Measurements from ENCODE around the gene XYLT1.
A peak's percentile ranks its signal among the peaks of the same experiment; 100 is the strongest.

XYLT1 gene

GRCh38 chr16:17125671-17126070, 345.1 kb downstream of the XYLT1 start:
- no peak for DNase-seq

DNA sequence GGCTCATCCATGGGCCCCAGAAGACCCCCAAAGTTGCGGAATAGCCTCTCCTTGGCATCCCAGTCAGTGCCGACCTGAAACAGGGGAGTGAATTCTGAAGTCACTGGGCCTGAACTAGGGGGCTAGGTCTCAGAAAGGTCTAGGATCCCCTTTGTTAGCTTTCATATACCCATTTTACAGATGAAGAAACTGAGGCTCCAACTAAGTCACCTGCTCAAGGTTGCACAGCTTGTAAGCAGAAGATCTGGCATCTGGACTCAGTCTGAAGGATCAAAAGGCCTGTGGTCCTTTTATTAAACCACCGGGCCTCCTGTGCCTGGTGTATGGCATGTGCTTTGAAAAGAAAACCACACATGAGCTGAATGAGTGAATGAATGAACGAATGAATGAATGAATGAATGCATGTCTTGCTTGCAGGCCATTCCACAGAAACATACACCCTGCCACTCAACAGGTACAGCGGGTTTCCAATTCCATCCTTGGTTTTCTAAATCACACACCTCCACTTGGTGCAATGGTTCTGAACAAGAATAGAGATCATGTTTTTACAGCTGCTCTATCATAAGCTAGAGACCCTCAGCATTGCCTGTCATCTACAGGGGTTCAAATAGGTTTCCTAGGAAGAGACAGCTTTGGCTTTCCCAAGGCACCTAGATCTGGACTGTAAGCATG, 352.7 kb downstream of the XYLT1 start:
- DNase-seq, result no peak

DNA sequence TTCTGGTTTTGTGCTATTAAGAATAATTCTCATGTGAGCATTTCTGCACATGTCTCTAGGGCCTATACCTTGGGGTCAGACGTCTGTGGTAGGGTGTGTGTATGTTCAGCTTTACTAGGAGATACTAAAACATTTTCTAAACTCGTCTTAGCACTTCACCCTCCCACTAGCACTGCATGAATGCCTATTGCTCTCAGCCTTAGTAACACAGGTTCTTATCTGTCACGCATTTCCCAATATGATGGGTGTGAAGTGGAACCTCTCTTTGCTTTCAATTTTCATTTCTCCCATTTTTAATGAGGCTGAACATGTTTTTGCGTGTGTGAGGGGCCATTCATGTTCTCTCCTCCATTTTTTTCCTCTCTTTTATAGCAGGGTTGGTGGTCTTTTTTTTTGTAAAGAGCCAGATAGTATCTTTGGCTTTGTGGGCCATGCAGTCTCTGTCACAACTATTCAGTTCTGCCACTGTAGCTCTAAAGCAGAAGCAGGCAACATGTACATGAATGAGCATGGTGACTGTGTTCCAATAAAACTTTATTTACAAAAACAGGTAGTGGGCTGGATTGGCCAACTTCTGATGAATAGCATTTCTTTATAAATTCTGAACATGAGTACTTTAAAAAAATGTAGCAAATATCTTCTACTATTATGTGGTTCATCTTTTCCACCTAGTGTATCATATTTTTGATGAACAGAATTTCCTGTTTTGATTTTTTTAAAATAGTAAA, 354.0 kb downstream of the XYLT1 start:
- DNase-seq, result no peak

DNA sequence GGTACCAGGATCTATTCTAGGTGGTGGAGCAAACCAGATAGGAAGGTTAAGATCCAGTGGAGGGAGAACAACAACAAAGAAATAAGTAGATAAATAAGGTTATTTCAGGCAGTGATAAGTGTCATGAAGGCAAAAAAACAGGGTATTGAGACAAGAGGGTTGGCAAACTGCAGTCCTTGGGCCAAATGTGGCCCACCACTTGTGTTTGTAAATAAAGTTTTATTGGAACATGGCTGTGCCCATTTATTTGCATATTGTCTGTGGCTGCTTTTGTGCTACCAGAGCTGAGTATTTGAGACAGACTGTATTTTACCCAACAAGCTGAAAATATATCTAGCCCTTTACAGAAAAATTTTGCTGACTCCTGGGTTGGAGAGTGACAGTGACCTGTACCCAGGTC, 361.3 kb downstream of the XYLT1 start:
- DNase-seq, result no peak

- no peak for DNase-seq
Observed at GRCh38 chr16:17108596-17108995, 362.2 kb downstream of the XYLT1 start.

- no peak for DNase-seq
Observed at GRCh38 chr16:17107450-17107849, 363.3 kb downstream of the XYLT1 start.

- no peak for DNase-seq
Observed at GRCh38 chr16:17106243-17106791, 364.4 kb downstream of the XYLT1 start.

DNA sequence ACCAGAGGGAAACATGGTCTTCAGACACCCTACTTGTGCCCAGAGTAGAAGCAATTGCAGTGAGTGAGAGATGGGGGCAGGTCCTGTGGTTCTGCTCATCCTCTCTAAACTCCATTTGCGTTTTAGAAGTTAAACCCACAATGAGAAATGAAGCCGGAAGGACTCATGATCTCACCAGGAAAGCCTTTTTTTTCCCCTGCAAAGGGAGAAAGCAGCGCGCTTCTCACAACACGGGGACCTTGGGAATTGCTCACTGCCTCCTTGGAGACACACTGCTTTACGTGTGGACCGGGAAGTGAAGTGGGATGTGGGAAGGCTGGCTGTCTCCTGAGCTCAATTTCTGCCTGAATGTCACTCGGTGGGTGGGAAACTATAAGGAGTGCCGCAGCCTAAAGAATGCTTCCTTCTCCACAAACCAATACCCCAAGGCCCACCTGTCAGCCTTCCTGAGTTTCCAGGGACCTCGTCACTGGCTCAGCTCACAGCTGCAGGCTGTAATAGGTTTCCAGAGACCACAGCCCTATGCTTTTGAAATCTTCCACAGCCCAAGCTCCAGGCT, 365.4 kb downstream of the XYLT1 start:
- DNase-seq, result no peak

DNA sequence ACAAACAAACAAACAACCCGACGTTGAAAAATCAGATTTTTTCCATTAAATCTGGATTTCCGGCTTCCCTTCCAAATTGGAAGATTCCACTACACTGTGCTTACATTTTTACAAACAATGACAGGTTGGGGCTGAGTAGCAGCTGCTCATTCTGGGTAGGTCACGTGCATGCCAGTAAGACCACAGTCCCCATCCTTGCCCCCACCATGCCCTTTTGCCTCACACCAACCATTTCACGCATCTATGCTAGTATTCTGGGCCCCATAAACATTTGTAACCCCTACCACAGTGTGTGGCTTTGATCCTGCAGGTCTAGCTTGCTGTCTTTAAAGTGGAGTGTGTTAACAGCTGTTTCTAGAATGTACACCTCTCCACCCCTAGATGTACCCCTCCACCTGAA, 366.1 kb downstream of the XYLT1 start:
- DNase-seq, result no peak

DNA sequence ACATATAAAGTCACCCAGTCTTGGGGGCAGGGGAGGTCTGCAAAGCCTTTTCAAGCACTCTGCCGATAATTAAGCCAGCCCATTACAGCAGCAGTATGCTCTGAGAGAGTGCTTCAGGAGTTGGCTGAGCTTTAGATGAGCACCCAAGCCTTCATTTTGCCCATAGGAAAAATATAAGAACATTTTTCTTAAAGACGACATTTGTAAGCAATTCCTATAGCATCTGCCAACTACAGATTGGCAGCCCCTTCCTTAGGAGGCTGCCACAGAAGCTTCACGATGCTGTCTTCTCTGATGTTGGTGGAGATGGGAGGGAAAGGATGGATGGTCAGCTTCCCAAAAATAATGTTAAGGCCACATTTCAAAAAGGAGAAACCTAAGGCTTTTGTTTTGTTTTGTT, 367.5 kb downstream of the XYLT1 start:
- no peak for DNase-seq

GRCh38 chr16:17101646-17102045, 369.1 kb downstream of the XYLT1 start:
- DNase-seq, result no peak

- no peak for DNase-seq
Observed at GRCh38 chr16:17098685-17099084, 372.1 kb downstream of the XYLT1 start.

- no peak for DNase-seq
Observed at GRCh38 chr16:17084130-17084529, 386.6 kb downstream of the XYLT1 start.

- no peak for DNase-seq
Observed at GRCh38 chr16:17083628-17084027, 387.1 kb downstream of the XYLT1 start.

DNA sequence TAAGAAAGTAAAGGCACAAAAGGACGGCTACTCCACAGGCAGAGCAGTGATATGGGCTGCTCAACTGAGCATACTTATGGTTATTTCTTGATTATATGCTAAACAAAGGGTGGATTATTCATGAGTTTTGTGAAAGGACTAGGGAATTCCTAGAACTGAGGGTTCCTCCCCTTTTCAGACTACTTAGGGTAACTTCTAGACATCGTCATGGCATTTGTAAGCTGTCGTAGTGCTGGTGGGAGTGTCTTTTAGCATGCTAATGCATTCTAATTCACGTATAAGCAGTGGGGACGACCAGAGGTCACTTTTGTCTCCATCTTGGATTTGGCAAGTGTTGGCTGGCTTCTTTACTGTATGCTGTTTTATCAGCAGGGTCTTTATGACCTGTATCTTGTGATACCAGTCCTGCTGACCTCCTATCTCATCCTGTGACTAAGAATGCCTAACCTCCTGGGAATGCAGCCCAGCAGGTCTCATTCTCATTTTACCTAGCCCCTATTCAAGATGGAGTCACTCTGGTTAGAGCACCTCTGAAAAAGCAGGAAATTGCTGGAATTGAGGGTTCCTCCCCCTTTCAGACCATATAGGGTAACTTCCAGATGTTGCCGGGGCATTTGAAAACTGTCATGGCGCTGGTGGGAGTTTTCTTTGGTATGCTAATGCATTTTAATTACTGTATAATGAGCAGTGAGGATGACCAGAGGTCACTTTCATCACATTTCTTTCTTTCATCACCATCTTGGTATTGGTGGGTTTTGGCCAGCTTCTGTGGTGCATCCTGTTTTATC, 388.5 kb downstream of the XYLT1 start:
- no peak for DNase-seq

- no peak for DNase-seq
Observed at GRCh38 chr16:17080105-17080504, 390.7 kb downstream of the XYLT1 start.

GRCh38 chr16:17078931-17079631, 391.7 kb downstream of the XYLT1 start:
- DNase-seq, result no peak

GRCh38 chr16:17076818-17077498, 393.8 kb downstream of the XYLT1 start:
- no peak for DNase-seq

DNA sequence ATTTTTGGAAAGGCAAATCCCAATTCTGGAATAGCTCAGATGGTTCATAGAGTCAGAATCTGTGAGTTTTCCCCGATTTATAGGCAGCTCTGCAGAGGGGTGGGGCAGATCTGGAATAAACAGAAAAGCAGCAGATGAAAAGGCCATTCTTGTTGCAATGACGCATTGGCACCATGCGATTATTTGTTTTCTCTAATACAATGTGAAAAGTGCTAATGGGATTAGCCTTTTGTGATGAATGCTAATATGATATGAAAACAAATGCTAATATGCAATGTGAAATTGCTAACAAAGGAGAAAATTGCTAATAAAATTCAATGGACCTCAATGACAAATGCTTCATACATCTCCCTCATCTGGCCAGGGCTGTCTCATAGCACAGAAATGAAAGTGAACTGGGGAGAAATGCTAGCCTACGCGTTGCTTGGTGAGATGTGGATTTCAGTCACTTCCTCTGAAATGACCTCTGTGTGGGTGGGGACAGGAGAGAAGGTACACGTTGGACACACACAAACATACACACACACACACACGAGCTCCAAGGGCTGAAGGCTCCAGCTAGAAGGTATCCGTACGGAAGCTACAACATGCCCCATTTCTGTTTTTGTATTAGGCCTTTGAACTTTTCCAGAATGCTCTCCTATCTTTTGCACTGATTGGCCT, 394.5 kb downstream of the XYLT1 start:
- DNase-seq, result no peak

DNA sequence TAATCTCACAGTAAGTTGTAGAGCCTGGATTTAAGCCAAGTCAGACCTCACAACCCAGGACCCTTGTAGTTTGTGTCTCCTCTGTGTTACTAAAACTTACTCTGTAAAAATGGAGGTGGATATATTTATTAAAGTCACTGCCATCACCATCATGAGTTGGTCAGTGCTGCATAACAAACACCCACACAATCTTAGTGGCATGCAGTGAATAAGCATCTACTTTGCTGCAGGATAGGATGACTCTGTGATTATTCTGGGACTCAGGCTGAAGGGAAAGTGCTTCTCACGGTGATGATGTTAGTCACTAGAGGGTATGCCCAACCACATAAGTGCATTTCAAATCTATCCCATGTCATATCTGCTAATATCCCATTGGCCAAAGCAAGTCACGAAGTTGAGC, 398.7 kb downstream of the XYLT1 start:
- DNase-seq, result no peak

DNA sequence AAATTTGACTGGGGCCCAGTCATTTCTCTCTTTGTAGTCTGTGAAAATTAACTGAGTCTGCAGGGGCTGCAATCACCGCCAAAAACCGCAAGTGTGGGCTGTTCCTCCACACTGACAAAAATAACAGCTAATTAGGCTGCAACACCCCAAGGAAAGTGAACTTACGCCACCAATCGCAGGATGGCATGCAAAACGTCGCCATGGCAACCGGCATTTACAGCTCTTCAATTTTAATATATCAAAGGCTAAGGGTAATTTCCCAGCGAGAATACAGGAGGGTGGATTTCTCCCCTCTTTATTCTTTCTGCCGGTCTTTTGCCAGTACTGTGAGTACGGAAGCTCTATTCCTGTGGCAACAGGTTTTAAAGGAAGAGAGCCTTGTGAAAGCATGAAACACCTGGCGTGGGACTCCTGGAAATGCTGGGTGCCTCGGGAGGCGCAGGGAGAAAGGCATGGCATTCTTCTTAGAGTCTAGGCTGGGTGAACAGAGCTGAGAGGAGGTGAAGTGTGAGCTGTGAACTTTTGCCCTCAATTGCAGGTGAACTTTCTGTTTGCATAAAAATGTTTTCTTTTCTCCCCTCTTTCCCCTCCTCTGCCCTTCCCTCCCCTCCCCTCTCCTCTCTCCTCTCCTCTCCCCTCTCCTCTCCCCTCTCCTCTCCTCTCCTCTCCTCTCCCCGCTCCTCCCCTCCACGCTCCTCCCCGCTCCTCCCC, 399.7 kb downstream of the XYLT1 start:
- peak; percentile 45 for DNase-seq

All from NCI-H526 treated with DMSO at 0.1 percent for 48 hours (cell line).